GM23338 (cell line): ENCODE data around the gene REG3A. TPM values are rescaled to one million over a fixed set of nuclear protein-coding genes. Genes with fewer than 3 reads are reported as not detected.

Experiments
- ATAC-seq: fragments of 200-7000 bp; cut with Tn5 transposase; 3 replicates; pipeline ENCODE4 v1.9.1; 2020
- DNase-seq: peaks from one replicate; pipeline ENCODE4 v3.0.0-alpha.2; 2015; ENCODE audit warnings: low spot score
- H2AFZ ChIP-seq: fragments of 200-600 bp; sonication (generic); 2 replicates; pipeline ENCODE4 v1.8.0; 2016; ENCODE audit warnings: antibody characterized with exemption, mild to moderate bottlenecking, moderate library complexity
- H3F3A ChIP-seq: fragments of 200-600 bp; sonication (generic); replicated peaks from 2 replicates; pipeline ENCODE4 v1.8.0; 2017; ENCODE audit warnings: antibody characterized with exemption, mixed run types, low read depth
- H3K27ac ChIP-seq: fragments of 200-600 bp; sonication (generic); 2 replicates; pipeline ENCODE4 v1.6.1; 2016; ENCODE audit warnings: low read depth
- H3K27me3 ChIP-seq: fragments of 200-600 bp; sonication (generic); 2 replicates; pipeline ENCODE4 v1.8.0; 2016; ENCODE audit warnings: mild to moderate bottlenecking, mixed run types, moderate library complexity; ENCODE audit not compliant: insufficient read depth
- H3K36me3 ChIP-seq: fragments of 200-600 bp; sonication (generic); 2 replicates; pipeline ENCODE4 v1.8.0; 2016; ENCODE audit warnings: mild to moderate bottlenecking; ENCODE audit not compliant: insufficient read depth
- H3K4me1 ChIP-seq: fragments of 200-600 bp; sonication (generic); 2 replicates; pipeline ENCODE4 v1.8.0; 2016; ENCODE audit warnings: mild to moderate bottlenecking, moderate library complexity; ENCODE audit not compliant: insufficient read depth
- H3K4me2 ChIP-seq: fragments of 200-600 bp; sonication (generic); 2 replicates; pipeline ENCODE4 v1.7.1; 2017; ENCODE audit warnings: mixed run types
- H3K4me3 ChIP-seq: fragments of 200-600 bp; sonication (generic); 2 replicates; pipeline ENCODE4 v1.6.1; 2016; ENCODE audit warnings: mixed run types
- H3K79me2 ChIP-seq: fragments of 200-600 bp; sonication (generic); replicated peaks from 2 replicates; pipeline ENCODE4 v1.8.0; 2017; ENCODE audit warnings: mild to moderate bottlenecking; ENCODE audit not compliant: insufficient read depth
- H3K9me2 ChIP-seq: fragments of 200-600 bp; sonication (generic); 2 replicates; pipeline ENCODE4 v1.8.0; 2017; ENCODE audit not compliant: insufficient read depth
- H4K20me1 ChIP-seq: fragments of 200-600 bp; sonication (generic); replicated peaks from 2 replicates; pipeline ENCODE4 v1.8.0; 2017; ENCODE audit warnings: mild to moderate bottlenecking; ENCODE audit not compliant: insufficient read depth
- H3K27ac Mint-ChIP-seq: 2 replicates; pipeline ENCODE4 v1.8.0; 2020; ENCODE audit warnings: inconsistent platforms, mild to moderate bottlenecking, moderate library complexity, mixed read lengths
- H3K27me3 Mint-ChIP-seq: 3 replicates; pipeline ENCODE4 v1.8.0; 2022; ENCODE audit warnings: low read depth, mild to moderate bottlenecking, moderate library complexity, mixed read lengths, inconsistent platforms; ENCODE audit not compliant: insufficient read depth, poor library complexity
- H3K36me3 Mint-ChIP-seq: 3 replicates; pipeline ENCODE4 v1.8.0; 2021; ENCODE audit warnings: low read depth, mild to moderate bottlenecking, inconsistent platforms, moderate library complexity, mixed read lengths
- H3K4me1 Mint-ChIP-seq: 3 replicates; pipeline ENCODE4 v1.8.0; 2020; ENCODE audit warnings: mild to moderate bottlenecking, inconsistent platforms, mixed read lengths
- H3K4me3 Mint-ChIP-seq: 3 replicates; pipeline ENCODE4 v1.8.0; 2021; ENCODE audit warnings: moderate library complexity, mild to moderate bottlenecking, inconsistent platforms, mixed read lengths
- H3K9me3 Mint-ChIP-seq: 3 replicates; pipeline ENCODE4 v1.8.0; 2020; ENCODE audit warnings: moderate library complexity, mild to moderate bottlenecking, inconsistent platforms, mixed read lengths
- CTCF ChIP-seq, 2 experiments: fragments of 200-600 bp in 1 of 2; sonication (generic) in 1 of 2; conservative IDR thresholded peaks; 2 replicates each; pipeline versions ENCODE4 v1.5.1 to v1.6.1; 2016 to 2017; ENCODE audit warnings: antibody characterized with exemption in 2 of 2, low read depth in 2 of 2, mild to moderate bottlenecking in 2 of 2, moderate library complexity in 1 of 2
- ETS1 ChIP-seq: IDR thresholded peaks from 2 replicates; pipeline ENCODE4 v1.6.1; 2016; ENCODE audit warnings: antibody characterized with exemption
- EZH2 ChIP-seq: fragments of 200-600 bp; sonication (generic); IDR thresholded peaks from one replicate; pipeline ENCODE4 v1.8.0; 2017; ENCODE audit warnings: antibody characterized with exemption, mild to moderate bottlenecking, low read depth; ENCODE audit not compliant: unreplicated experiment
- JUNB ChIP-seq: IDR thresholded peaks from one replicate; pipeline ENCODE4 v1.6.1; 2016; ENCODE audit warnings: antibody characterized with exemption; ENCODE audit not compliant: unreplicated experiment
- NANOG ChIP-seq: IDR thresholded peaks from 2 replicates; pipeline ENCODE4 v1.6.1; 2016; ENCODE audit warnings: antibody characterized with exemption, borderline replicate concordance
- POLR2AphosphoS5 ChIP-seq: IDR thresholded peaks from 2 replicates; pipeline ENCODE4 v1.6.1; 2016; ENCODE audit warnings: antibody characterized with exemption, low read depth
- STAT1 ChIP-seq: IDR thresholded peaks from one replicate; pipeline ENCODE4 v1.6.1; 2016; ENCODE audit warnings: antibody characterized with exemption; ENCODE audit not compliant: unreplicated experiment
- ZNF114 ChIP-seq: fragments of 250-450 bp; sonication (Bioruptor Pico); IDR thresholded peaks from 2 replicates; pipeline ENCODE4 v1.5.0; 2020; ENCODE audit warnings: mild to moderate bottlenecking, moderate library complexity
- ZNF331 ChIP-seq: fragments of 250-450 bp; sonication (Bioruptor Pico); IDR thresholded peaks from 2 replicates; pipeline ENCODE4 v1.5.0; 2020; ENCODE audit warnings: low read depth, mild to moderate bottlenecking, moderate library complexity
- polyA plus RNA-seq: library from polyadenylated mRNA; unstranded; fragments of >200 nt; fragmentation: Nextera tagmentation; extraction: Ambion mirVana; gene quantifications from 2 replicates; pipeline ENCODE4 v1.2.1, GENCODE V29; 2016
- total RNA-seq: library from RNA; depleted of rRNA; stranded (reverse); fragments of >200 nt; shearing (Covaris generic); gene quantifications from 2 replicates; pipeline ENCODE4 v1.2.3, GENCODE V29; 2014
- TF ChIP-seq, protein P1 (sequence below): fragments of 250-450 bp; sonication (Bioruptor Pico); IDR thresholded peaks from 2 replicates; pipeline ENCODE4 v1.5.0; 2020; ENCODE audit warnings: mild to moderate bottlenecking, moderate library complexity

REG3A gene
- total and polyA plus RNA-seq, 2 experiments from 2014 or later: not detected

DNA sequence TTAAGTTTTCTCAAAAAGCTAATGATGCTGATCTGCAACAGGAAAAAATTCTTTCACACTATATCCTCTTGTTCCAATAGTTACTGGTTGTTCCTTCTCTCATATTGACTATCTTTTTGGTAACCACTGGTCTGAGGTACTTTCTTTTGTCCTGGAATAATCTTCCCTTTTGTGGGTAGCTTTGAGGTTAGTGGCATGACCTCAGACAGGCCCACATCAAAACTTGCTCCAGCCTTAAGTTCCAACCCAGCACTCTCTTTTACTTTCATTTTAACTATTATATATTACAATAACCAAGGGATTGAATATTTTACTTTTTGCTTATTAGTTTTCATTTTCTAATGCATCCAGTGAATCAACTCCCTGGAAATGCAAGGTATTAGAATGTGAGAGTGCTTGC is 29.7 kb downstream of the REG3A start:
- Mint-ChIP-seq H3K36me3 (no peaks in the 10 kb centered on the region), H3K27ac (no peak overlapping the region), H3K4me3 (no peak overlapping the region), H3K27me3 (peaks cover 2% of the 10 kb centered on the region), H3K9me3 (no peaks in the 10 kb centered on the region), H3K4me1 (peaks cover 3% of the 10 kb centered on the region; the same call in 1 of the 3 replicates)
- Histone ChIP-seq H3K36me3 (no peaks in the 10 kb centered on the region), H3K27me3 (no peaks in the 10 kb centered on the region), H3F3A (no peaks in the 10 kb centered on the region), H3K9me2 (0 out of 2 replicates have a peak, but pooled peaks cover 2% of the 10 kb centered on the region), H3K4me1 (no peaks in the 10 kb centered on the region), H3K27ac (no peak overlapping the region), H3K4me2 (no peak overlapping the region), H2AFZ (no peak overlapping the region), H3K79me2 (no peaks in the 10 kb centered on the region), H4K20me1 (no peaks in the 10 kb centered on the region), H3K4me3 (no peak overlapping the region)
- ATAC-seq (no peak), DNase-seq (no peak)
- no peak for TF ChIP-seq JUNB
- TF ChIP-seq STAT1: no peak
- TF ChIP-seq, protein P1, sequence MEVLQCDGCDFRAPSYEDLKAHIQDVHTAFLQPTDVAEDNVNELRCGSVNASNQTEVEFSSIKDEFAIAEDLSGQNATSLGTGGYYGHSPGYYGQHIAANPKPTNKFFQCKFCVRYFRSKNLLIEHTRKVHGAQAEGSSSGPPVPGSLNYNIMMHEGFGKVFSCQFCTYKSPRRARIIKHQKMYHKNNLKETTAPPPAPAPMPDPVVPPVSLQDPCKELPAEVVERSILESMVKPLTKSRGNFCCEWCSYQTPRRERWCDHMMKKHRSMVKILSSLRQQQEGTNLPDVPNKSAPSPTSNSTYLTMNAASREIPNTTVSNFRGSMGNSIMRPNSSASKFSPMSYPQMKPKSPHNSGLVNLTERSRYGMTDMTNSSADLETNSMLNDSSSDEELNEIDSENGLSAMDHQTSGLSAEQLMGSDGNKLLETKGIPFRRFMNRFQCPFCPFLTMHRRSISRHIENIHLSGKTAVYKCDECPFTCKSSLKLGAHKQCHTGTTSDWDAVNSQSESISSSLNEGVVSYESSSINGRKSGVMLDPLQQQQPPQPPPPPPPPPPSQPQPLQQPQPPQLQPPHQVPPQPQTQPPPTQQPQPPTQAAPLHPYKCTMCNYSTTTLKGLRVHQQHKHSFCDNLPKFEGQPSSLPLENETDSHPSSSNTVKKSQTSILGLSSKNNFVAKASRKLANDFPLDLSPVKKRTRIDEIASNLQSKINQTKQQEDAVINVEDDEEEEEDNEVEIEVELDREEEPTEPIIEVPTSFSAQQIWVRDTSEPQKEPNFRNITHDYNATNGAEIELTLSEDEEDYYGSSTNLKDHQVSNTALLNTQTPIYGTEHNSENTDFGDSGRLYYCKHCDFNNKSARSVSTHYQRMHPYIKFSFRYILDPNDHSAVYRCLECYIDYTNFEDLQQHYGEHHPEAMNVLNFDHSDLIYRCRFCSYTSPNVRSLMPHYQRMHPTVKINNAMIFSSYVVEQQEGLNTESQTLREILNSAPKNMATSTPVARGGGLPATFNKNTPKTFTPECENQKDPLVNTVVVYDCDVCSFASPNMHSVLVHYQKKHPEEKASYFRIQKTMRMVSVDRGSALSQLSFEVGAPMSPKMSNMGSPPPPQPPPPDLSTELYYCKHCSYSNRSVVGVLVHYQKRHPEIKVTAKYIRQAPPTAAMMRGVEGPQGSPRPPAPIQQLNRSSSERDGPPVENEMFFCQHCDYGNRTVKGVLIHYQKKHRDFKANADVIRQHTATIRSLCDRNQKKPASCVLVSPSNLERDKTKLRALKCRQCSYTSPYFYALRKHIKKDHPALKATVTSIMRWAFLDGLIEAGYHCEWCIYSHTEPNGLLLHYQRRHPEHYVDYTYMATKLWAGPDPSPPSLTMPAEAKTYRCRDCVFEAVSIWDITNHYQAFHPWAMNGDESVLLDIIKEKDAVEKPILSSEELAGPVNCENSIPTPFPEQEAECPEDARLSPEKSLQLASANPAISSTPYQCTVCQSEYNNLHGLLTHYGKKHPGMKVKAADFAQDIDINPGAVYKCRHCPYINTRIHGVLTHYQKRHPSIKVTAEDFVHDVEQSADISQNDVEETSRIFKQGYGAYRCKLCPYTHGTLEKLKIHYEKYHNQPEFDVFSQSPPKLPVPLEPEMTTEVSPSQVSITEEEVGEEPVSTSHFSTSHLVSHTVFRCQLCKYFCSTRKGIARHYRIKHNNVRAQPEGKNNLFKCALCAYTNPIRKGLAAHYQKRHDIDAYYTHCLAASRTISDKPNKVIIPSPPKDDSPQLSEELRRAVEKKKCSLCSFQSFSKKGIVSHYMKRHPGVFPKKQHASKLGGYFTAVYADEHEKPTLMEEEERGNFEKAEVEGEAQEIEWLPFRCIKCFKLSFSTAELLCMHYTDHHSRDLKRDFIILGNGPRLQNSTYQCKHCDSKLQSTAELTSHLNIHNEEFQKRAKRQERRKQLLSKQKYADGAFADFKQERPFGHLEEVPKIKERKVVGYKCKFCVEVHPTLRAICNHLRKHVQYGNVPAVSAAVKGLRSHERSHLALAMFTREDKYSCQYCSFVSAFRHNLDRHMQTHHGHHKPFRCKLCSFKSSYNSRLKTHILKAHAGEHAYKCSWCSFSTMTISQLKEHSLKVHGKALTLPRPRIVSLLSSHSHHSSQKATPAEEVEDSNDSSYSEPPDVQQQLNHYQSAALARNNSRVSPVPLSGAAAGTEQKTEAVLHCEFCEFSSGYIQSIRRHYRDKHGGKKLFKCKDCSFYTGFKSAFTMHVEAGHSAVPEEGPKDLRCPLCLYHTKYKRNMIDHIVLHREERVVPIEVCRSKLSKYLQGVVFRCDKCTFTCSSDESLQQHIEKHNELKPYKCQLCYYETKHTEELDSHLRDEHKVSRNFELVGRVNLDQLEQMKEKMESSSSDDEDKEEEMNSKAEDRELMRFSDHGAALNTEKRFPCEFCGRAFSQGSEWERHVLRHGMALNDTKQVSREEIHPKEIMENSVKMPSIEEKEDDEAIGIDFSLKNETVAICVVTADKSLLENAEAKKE (CRISPR knock-in tag): no peak
- no peak for TF ChIP-seq ZNF331 (CRISPR knock-in tag)
- TF ChIP-seq CTCF (conservative IDR thresholded peaks at IDR 0.05; ENCODE audit: low read depth in 2 of 2): no peak
- TF ChIP-seq ETS1: no peak
- TF ChIP-seq EZH2: no peak
- no peak for TF ChIP-seq ZNF114
- no peak for TF ChIP-seq POLR2AphosphoS5
- TF ChIP-seq NANOG: no peak
